Breast epithelium (tissue), 3 donors: ENCODE results near the gene CABP4.

Source experiments
- POLR2A ChIP-seq: fragments of 450-650 bp; IDR thresholded peaks from one replicate; pipeline ENCODE4 v1.6.1; 2016; ENCODE audit warnings: antibody characterized with exemption, mild to moderate bottlenecking, moderate library complexity
- POLR2AphosphoS5 ChIP-seq, 3 donors: sonication (generic); formaldehyde crosslinking; IDR thresholded peaks; one replicate each; pipeline ENCODE4 v1.6.1; 2017; ENCODE audit warnings: antibody characterized with exemption in 3 of 3
- TF ChIP-seq, protein P1 (sequence below), 3 donors: fragments of 450-650 bp; IDR thresholded peaks; one replicate each; pipeline ENCODE4 v1.5.1; 2016 to 2017; ENCODE audit warnings: antibody characterized with exemption in 3 of 3, mild to moderate bottlenecking in 3 of 3, moderate library complexity in 3 of 3

DNA sequence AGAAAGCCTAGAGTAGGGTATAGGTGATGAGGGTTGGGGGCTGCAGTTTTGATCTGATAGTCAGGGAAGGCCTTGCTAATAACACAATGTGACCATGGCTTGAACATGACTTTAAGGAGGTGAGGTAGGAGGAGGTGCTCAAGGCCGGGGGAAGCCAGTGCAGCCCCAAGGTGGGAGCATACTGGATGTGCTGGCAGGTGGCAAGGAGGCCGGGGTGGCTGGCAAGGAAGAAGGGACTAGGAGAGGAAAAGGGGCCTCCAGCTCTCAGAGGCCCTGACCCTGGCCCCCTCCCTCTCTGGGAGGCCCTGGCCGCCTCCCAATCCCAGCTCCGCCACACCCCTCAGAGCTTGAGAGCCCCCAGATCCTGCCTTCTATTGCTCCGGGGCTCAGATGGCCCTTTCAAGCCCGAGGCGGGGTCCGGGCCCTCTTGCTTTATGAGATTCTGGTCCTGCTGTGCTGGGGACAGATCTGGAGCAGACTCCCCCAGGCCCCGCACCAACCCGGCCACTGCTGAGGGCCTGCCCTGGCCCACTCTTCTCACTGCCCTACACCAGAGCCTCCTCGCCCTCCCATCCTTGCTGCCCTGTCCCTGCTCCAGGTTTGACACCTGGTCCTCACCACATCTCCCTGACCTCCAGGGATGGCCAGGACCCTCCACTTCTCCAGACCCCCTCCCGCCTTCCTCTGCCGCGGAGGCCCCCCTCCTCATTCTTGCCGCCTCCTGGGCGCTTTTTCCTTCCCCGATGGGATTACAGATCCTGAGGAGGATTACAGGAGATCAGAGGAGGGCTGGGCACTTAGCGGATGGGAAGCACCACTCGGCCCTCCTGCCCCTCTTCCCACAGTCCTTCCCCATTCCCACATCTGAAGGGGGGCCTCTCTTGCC, 48.2 kb downstream of the CABP4 start:
- TF ChIP-seq POLR2A (no peak), POLR2AphosphoS5 (IDR thresholded peaks at IDR 0.05) (no peak)
- TF ChIP-seq, protein P1, sequence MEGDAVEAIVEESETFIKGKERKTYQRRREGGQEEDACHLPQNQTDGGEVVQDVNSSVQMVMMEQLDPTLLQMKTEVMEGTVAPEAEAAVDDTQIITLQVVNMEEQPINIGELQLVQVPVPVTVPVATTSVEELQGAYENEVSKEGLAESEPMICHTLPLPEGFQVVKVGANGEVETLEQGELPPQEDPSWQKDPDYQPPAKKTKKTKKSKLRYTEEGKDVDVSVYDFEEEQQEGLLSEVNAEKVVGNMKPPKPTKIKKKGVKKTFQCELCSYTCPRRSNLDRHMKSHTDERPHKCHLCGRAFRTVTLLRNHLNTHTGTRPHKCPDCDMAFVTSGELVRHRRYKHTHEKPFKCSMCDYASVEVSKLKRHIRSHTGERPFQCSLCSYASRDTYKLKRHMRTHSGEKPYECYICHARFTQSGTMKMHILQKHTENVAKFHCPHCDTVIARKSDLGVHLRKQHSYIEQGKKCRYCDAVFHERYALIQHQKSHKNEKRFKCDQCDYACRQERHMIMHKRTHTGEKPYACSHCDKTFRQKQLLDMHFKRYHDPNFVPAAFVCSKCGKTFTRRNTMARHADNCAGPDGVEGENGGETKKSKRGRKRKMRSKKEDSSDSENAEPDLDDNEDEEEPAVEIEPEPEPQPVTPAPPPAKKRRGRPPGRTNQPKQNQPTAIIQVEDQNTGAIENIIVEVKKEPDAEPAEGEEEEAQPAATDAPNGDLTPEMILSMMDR (IDR thresholded peaks at IDR 0.05): no peak
